Measurements from ENCODE around the gene ADH4.
"Not testable (repeated sequence)": the region's sequence is repeated elsewhere in the genome, so short reads cannot be mapped to it uniquely, and the experiment has no call there.

Gene ADH4

GRCh38 chr4:99144070-99144469 is at the start of gene ADH4:
TSS of gene ADH4 (minus strand) at chr4:99144297. CDS start at chr4:99144222, 75 bp downstream.
- Histone ChIP-seq H3K9me3 (ENCODE audit: control insufficient read depth in 1 of 2, low read length in 2 of 2) (no peaks in the 10 kb centered on the region), H3K4me1 (ENCODE audit: control insufficient read depth in 1 of 2, insufficient read depth in 2 of 2, low read length in 2 of 2) (no peaks in the 10 kb centered on the region), H3K27me3 (ENCODE audit: low read depth, low read length) (no peaks in the 10 kb centered on the region), H3K27ac (ENCODE audit: low read length) (peak within 1 kb of the TSS; percentile 58), H3K4me3 (ENCODE audit: low read depth in 1 of 2, low read length in 2 of 2) (peak within 1 kb of the TSS in 1 of 2 donors; percentile 5), H3K36me3 (ENCODE audit: control insufficient read depth in 1 of 2, insufficient read depth in 2 of 2, low read length in 2 of 2) (no peaks in the 10 kb centered on the region)

- peaks cover 0 to 4% of the 10 kb centered on the region in 2 donors for H3K9me3 ChIP-seq (ENCODE audit: control insufficient read depth in 1 of 2, low read length in 2 of 2)
- no peaks in the 10 kb centered on the region for H3K4me1 ChIP-seq (ENCODE audit: control insufficient read depth in 1 of 2, insufficient read depth in 2 of 2, low read length in 2 of 2)
- no peaks in the 10 kb centered on the region for H3K36me3 ChIP-seq (ENCODE audit: control insufficient read depth in 1 of 2, insufficient read depth in 2 of 2, low read length in 2 of 2)
- H3K27me3 ChIP-seq (ENCODE audit: low read depth, low read length): no peaks in the 10 kb centered on the region
- no peak overlapping the region for H3K27ac ChIP-seq (ENCODE audit: low read length)
- H3K4me3 ChIP-seq (ENCODE audit: low read depth in 1 of 2, low read length in 2 of 2): no peak overlapping the region
Observed at GRCh38 chr4:99190336-99190735, 46.2 kb upstream of the ADH4 start.

- H3K27ac ChIP-seq (ENCODE audit: low read length); H3K36me3 ChIP-seq (ENCODE audit: control insufficient read depth in 1 of 2, insufficient read depth in 2 of 2, low read length in 2 of 2): not testable (repeated sequence)
Observed at GRCh38 chr4:99189900-99190299, 45.8 kb upstream of the ADH4 start.

GRCh38 chr4:99186029-99186428 is 41.9 kb upstream of the ADH4 start:
- no peak overlapping the region for H3K4me3 ChIP-seq (ENCODE audit: low read depth in 1 of 2, low read length in 2 of 2)
- H3K27ac ChIP-seq (ENCODE audit: low read length): no peak overlapping the region
- no peaks in the 10 kb centered on the region for H3K36me3 ChIP-seq (ENCODE audit: control insufficient read depth in 1 of 2, insufficient read depth in 2 of 2, low read length in 2 of 2)
- H3K27me3 ChIP-seq (ENCODE audit: low read depth, low read length): no peaks in the 10 kb centered on the region
- H3K9me3 ChIP-seq (ENCODE audit: control insufficient read depth in 1 of 2, low read length in 2 of 2): peaks cover 0 to 4% of the 10 kb centered on the region in 2 donors
- H3K4me1 ChIP-seq (ENCODE audit: control insufficient read depth in 1 of 2, insufficient read depth in 2 of 2, low read length in 2 of 2): no peaks in the 10 kb centered on the region

More at GRCh38 chr4:99189900-99190299, 45.8 kb upstream of the ADH4 start:
- not testable (repeated sequence) for H3K4me1 ChIP-seq (ENCODE audit: control insufficient read depth in 1 of 2, insufficient read depth in 2 of 2, low read length in 2 of 2); H3K4me3 ChIP-seq (ENCODE audit: low read depth in 1 of 2, low read length in 2 of 2); H3K9me3 ChIP-seq (ENCODE audit: control insufficient read depth in 1 of 2, low read length in 2 of 2); H3K27me3 ChIP-seq (ENCODE audit: low read depth, low read length)

GRCh38 chr4:99185581-99185980 is 41.5 kb upstream of the ADH4 start:
- Histone ChIP-seq H3K27me3 (ENCODE audit: low read depth, low read length) (no peaks in the 10 kb centered on the region), H3K36me3 (ENCODE audit: control insufficient read depth in 1 of 2, insufficient read depth in 2 of 2, low read length in 2 of 2) (no peaks in the 10 kb centered on the region), H3K4me1 (ENCODE audit: control insufficient read depth in 1 of 2, insufficient read depth in 2 of 2, low read length in 2 of 2) (no peaks in the 10 kb centered on the region), H3K4me3 (ENCODE audit: low read depth in 1 of 2, low read length in 2 of 2) (no peak overlapping the region), H3K27ac (ENCODE audit: low read length) (no peak overlapping the region), H3K9me3 (ENCODE audit: control insufficient read depth in 1 of 2, low read length in 2 of 2) (peaks cover 0 to 4% of the 10 kb centered on the region in 2 donors)

- no peak overlapping the region for H3K27ac ChIP-seq (ENCODE audit: low read length)
- H3K27me3 ChIP-seq (ENCODE audit: low read depth, low read length): no peaks in the 10 kb centered on the region
- H3K9me3 ChIP-seq (ENCODE audit: control insufficient read depth in 1 of 2, low read length in 2 of 2): peaks cover 0 to 10% of the 10 kb centered on the region in 2 donors
Observed at GRCh38 chr4:99180382-99181070, 36.4 kb upstream of the ADH4 start.

GRCh38 chr4:99179626-99180025 is 35.5 kb upstream of the ADH4 start:
- no peaks in the 10 kb centered on the region for H3K27me3 ChIP-seq (ENCODE audit: low read depth, low read length)
- H3K9me3 ChIP-seq (ENCODE audit: control insufficient read depth in 1 of 2, low read length in 2 of 2): peaks cover 0 to 6% of the 10 kb centered on the region in 2 donors
- H3K36me3 ChIP-seq (ENCODE audit: control insufficient read depth in 1 of 2, insufficient read depth in 2 of 2, low read length in 2 of 2): no peaks in the 10 kb centered on the region
- peaks cover 0 to 10% of the 10 kb centered on the region in 2 donors for H3K4me1 ChIP-seq (ENCODE audit: control insufficient read depth in 1 of 2, insufficient read depth in 2 of 2, low read length in 2 of 2)
- H3K27ac ChIP-seq (ENCODE audit: low read length): no peak overlapping the region
- H3K4me3 ChIP-seq (ENCODE audit: low read depth in 1 of 2, low read length in 2 of 2): no peak overlapping the region

More at GRCh38 chr4:99180382-99181070, 36.4 kb upstream of the ADH4 start:
- H3K4me3 ChIP-seq (ENCODE audit: low read depth in 1 of 2, low read length in 2 of 2): no peak overlapping the region
- no peaks in the 10 kb centered on the region for H3K36me3 ChIP-seq (ENCODE audit: control insufficient read depth in 1 of 2, insufficient read depth in 2 of 2, low read length in 2 of 2)
- peaks cover 0 to 10% of the 10 kb centered on the region in 2 donors for H3K4me1 ChIP-seq (ENCODE audit: control insufficient read depth in 1 of 2, insufficient read depth in 2 of 2, low read length in 2 of 2)

- Histone ChIP-seq H3K27ac (ENCODE audit: low read length) (no peak overlapping the region), H3K27me3 (ENCODE audit: low read depth, low read length) (no peaks in the 10 kb centered on the region), H3K9me3 (ENCODE audit: control insufficient read depth in 1 of 2, low read length in 2 of 2) (peaks cover 0 to 6% of the 10 kb centered on the region in 2 donors), H3K4me3 (ENCODE audit: low read depth in 1 of 2, low read length in 2 of 2) (no peak overlapping the region), H3K4me1 (ENCODE audit: control insufficient read depth in 1 of 2, insufficient read depth in 2 of 2, low read length in 2 of 2) (peaks cover 0 to 10% of the 10 kb centered on the region in 2 donors), H3K36me3 (ENCODE audit: control insufficient read depth in 1 of 2, insufficient read depth in 2 of 2, low read length in 2 of 2) (no peaks in the 10 kb centered on the region)
Observed at GRCh38 chr4:99179178-99179577, 35.1 kb upstream of the ADH4 start.

- Histone ChIP-seq H3K4me1 (ENCODE audit: control insufficient read depth in 1 of 2, insufficient read depth in 2 of 2, low read length in 2 of 2) (no peaks in the 10 kb centered on the region), H3K9me3 (ENCODE audit: control insufficient read depth in 1 of 2, low read length in 2 of 2) (no peaks in the 10 kb centered on the region), H3K4me3 (ENCODE audit: low read depth in 1 of 2, low read length in 2 of 2) (no peak overlapping the region), H3K27ac (ENCODE audit: low read length) (no peak overlapping the region), H3K36me3 (ENCODE audit: control insufficient read depth in 1 of 2, insufficient read depth in 2 of 2, low read length in 2 of 2) (no peaks in the 10 kb centered on the region), H3K27me3 (ENCODE audit: low read depth, low read length) (no peaks in the 10 kb centered on the region)
Observed at GRCh38 chr4:99166544-99166943, 22.4 kb upstream of the ADH4 start.

- Histone ChIP-seq H3K4me3 (ENCODE audit: low read depth in 1 of 2, low read length in 2 of 2) (no peak overlapping the region), H3K27me3 (ENCODE audit: low read depth, low read length) (no peaks in the 10 kb centered on the region), H3K9me3 (ENCODE audit: control insufficient read depth in 1 of 2, low read length in 2 of 2) (no peaks in the 10 kb centered on the region), H3K36me3 (ENCODE audit: control insufficient read depth in 1 of 2, insufficient read depth in 2 of 2, low read length in 2 of 2) (no peaks in the 10 kb centered on the region), H3K27ac (ENCODE audit: low read length) (no peak overlapping the region), H3K4me1 (ENCODE audit: control insufficient read depth in 1 of 2, insufficient read depth in 2 of 2, low read length in 2 of 2) (no peaks in the 10 kb centered on the region)
Observed at GRCh38 chr4:99165978-99166377, 21.9 kb upstream of the ADH4 start.

- H3K27me3 ChIP-seq (ENCODE audit: low read depth, low read length): no peaks in the 10 kb centered on the region
- H3K36me3 ChIP-seq (ENCODE audit: control insufficient read depth in 1 of 2, insufficient read depth in 2 of 2, low read length in 2 of 2): no peaks in the 10 kb centered on the region
- H3K9me3 ChIP-seq (ENCODE audit: control insufficient read depth in 1 of 2, low read length in 2 of 2): no peaks in the 10 kb centered on the region
- H3K4me1 ChIP-seq (ENCODE audit: control insufficient read depth in 1 of 2, insufficient read depth in 2 of 2, low read length in 2 of 2): no peaks in the 10 kb centered on the region
- no peak overlapping the region for H3K4me3 ChIP-seq (ENCODE audit: low read depth in 1 of 2, low read length in 2 of 2)
- no peak overlapping the region for H3K27ac ChIP-seq (ENCODE audit: low read length)
Observed at GRCh38 chr4:99161373-99162099, 17.4 kb upstream of the ADH4 start.
